Posterior cingulate gyrus (tissue), 11 donors: ENCODE measurements around the gene ZNF462.

ENCODE experiments used
- DNase-seq, 10 donors: peaks; one replicate each; pipeline versions ENCODE4 v3.0.0 to v3.0.0-alpha.2; 2020 to 2021; ENCODE audit warnings: mixed read lengths in 3 of 10
- intact Hi-C: fragments of 100-400 bp; cut with DNase I; formaldehyde crosslinking; loops from one replicate; pipeline ENCODE4 v1.15.1; 2023

ZNF462 gene

DNA sequence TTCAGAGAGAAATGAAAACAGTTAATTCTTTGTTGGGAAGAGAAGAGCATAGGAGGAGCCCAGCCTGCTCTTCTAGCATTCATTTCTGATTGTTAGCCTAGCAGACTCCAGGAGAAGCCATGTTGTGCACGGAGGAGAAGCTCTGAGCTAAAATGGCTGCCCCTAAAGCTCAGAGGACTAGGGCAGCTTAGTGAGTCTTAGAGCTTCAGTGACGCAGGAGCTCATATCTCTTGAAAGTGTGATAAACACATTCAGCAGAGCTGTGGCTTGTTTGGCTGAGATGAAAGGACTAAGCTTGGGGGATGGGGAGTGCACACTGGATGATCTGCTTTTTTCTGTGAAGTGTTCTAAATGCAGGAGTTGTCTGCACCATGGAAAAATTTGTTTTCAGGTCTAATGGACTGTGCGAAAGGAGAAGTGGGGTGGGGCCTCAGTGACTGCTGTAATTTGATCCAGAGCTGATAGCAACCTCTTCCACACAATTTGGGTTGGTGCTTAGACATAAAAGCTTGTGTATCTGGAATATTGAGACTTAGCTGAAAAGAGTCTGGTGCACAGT, 58.5 kb downstream of the ZNF462 start:
- DNase-seq: peak in 2 of 10 donors; percentile 28 to 33
- intact Hi-C loops: loop anchor here (5.0 kb wide), 1 partner anchor 59 kb away; the partner anchor contains the start of gene ZNF462

DNA sequence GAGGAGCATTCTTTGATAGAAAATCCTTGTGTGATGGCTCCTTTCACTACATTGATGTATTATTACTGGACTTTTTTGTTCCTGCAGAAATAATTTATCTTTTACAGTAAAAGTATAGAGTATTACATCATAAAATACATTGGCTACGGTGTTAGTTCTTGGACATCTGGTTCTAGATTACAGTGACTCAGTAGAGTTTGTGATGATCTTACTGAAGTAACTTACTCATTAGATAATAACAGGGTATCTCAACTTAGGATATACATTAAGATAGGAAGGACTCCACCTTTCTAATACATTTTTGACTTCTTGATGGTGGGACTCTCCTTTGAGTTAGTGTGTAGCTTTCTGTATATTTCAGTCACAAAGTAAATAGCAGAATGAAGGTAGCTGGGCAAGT, 59.1 kb downstream of the ZNF462 start:
- intact Hi-C loops: loop anchor here (5.0 kb wide), 1 partner anchor 60 kb away; the partner anchor contains the start of gene ZNF462
- no peak for DNase-seq

DNA sequence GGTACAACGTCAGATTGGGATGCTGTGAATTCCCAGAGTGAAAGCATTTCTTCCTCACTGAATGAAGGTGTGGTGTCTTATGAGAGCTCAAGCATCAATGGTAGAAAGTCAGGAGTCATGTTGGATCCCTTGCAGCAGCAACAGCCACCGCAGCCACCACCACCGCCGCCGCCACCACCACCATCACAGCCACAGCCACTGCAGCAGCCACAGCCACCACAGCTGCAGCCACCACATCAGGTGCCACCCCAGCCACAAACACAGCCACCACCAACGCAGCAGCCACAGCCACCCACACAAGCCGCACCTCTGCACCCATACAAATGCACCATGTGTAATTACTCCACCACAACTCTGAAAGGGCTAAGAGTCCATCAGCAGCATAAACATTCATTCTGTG, 62.4 kb downstream of the ZNF462 start:
- intact Hi-C loops: no loop called here
- no peak for DNase-seq

DNA sequence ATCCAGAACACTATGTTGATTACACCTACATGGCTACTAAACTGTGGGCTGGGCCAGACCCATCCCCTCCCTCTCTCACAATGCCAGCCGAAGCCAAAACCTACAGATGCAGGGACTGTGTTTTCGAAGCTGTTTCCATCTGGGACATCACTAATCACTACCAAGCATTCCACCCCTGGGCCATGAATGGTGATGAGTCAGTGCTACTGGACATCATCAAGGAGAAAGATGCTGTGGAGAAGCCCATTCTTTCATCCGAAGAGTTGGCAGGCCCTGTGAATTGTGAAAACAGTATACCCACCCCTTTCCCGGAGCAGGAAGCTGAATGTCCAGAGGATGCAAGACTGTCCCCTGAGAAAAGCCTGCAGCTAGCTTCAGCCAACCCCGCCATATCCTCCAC, 65.0 kb downstream of the ZNF462 start:
- DNase-seq: no peak
- intact Hi-C loops: no loop called here

DNA sequence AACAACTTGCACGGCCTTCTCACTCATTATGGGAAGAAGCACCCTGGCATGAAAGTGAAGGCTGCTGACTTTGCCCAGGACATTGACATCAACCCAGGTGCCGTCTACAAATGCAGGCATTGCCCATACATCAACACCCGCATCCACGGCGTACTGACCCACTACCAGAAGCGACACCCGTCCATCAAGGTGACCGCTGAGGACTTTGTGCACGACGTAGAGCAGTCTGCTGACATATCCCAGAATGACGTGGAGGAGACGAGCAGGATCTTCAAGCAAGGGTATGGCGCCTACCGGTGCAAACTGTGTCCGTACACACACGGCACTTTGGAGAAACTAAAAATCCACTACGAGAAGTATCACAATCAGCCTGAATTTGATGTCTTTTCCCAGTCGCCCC, 65.4 kb downstream of the ZNF462 start:
- DNase-seq: no peak
- intact Hi-C loops: no loop called here

DNA sequence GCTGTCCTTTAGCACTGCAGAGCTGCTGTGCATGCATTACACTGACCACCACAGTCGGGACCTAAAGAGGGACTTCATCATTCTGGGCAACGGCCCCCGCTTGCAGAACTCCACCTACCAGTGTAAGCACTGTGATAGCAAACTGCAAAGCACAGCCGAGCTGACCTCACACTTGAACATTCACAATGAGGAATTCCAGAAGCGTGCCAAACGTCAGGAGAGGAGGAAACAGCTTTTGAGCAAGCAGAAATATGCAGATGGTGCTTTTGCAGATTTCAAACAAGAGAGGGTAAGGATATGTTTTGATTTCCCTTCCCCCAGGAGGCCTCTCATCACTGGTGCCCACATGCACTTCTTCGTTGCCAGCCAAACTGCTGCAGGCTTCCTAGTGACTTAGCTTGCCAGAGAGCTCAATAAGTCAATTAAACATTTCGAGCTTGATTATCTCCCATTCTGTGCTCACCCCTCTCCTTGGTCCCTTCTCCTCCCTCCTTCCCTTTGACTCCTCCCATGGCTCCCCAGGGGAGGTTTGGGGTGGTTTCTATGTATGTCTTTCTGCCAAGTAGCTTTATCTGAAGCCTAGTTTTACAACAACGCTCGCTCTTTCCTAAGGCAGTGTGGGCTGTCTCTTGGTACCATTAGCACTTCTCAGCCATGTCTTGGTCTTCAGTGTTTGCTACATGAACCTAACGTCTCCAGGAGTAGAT, 66.7 kb downstream of the ZNF462 start:
- DNase-seq: no peak
- intact Hi-C loops: no loop called here

DNA sequence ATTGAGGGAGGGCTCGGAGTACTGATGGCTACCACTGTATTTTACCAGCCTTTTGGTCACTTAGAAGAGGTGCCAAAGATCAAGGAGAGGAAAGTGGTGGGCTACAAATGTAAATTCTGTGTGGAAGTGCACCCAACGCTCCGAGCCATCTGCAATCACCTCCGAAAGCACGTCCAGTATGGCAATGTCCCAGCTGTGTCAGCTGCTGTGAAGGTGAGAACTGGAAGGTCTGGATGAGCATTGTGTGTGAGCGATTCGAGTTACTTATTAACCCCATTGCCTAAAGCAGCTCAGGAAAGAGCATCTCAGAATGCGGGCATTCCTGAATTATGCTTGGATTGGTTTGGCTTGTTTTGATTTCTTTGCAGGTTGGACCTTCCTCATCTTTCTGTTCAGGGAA, 67.5 kb downstream of the ZNF462 start:
- peak in 1 of 10 donors; percentile 62 for DNase-seq
- intact Hi-C loops: no loop called here

DNA sequence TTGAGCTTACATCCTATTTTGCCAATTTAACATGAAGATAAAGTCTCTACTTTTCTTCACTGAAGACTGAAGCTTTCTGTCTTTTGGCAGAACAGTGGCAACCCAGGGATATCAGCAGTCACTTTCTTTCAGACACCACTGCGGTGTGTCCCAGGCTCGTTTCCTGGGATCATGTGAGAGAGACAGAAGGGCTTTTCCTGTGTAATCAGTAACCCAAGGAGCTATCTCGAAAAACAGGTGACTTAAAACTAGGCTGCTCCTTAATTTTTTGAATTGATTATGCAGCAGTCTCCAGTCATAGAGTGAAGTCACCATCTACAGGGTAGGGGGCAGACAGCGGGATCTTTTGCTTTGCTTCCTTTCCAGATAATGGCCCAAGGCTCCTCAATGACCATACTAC, 68.5 kb downstream of the ZNF462 start:
- DNase-seq: no peak
- intact Hi-C loops: no loop called here

DNA sequence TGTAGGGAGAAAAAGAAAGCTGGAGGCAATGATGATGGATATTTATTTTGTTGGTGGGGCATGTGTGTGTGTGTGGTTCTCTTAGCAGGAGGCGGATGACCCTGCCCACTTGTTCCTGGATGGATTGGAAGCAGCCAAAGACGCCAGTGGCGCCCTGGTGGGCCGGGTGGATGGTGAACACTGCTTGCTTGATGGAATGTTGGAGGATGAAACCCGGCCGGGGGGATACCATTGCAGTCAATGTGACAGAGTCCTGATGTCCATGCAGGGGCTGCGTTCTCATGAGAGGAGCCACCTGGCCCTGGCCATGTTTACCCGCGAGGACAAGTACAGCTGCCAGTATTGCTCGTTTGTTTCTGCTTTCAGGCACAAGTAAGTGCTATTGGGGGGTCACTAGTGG, 69.2 kb downstream of the ZNF462 start:
- intact Hi-C loops: no loop called here
- DNase-seq: peak in 1 of 10 donors; percentile 78

DNA sequence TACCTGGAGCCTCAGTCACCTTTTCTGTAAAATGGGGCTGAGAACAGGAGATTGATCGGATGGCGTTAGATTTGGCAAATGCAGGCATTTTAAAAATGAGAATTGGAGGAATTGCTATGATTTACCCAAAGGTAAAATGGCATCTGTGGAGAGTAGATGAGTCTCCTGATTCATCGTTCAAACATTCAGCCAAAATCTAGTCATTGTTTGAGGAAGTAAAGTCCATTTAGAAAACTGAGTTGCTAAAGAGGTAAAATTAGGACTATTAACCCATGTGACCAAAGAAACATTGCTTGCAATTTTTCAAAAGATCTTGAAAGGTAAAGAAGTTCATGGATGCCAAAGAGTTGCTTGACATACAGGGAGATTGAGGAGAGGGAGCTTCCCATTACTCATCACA, 69.7 kb downstream of the ZNF462 start:
- intact Hi-C loops: no loop called here
- DNase-seq: no peak

DNA sequence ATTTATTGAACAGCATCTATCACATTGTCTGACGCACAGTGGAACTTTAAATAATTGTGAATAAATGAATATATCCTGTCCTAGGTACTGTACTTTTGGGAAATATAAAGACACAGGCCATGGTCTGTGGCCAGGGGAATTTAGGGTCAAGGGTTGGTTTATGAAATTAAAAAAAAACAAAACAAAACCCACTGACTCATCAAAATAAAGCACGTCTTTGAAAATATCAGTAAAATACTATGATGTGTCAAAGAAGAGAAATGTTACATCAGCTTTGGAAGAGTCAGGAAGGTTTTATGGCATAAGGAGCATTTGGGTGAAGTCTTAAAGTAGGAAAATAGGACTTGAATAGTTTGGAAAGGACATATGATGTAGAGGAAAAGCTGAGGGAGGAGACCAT, 70.5 kb downstream of the ZNF462 start:
- intact Hi-C loops: no loop called here
- DNase-seq: no peak

DNA sequence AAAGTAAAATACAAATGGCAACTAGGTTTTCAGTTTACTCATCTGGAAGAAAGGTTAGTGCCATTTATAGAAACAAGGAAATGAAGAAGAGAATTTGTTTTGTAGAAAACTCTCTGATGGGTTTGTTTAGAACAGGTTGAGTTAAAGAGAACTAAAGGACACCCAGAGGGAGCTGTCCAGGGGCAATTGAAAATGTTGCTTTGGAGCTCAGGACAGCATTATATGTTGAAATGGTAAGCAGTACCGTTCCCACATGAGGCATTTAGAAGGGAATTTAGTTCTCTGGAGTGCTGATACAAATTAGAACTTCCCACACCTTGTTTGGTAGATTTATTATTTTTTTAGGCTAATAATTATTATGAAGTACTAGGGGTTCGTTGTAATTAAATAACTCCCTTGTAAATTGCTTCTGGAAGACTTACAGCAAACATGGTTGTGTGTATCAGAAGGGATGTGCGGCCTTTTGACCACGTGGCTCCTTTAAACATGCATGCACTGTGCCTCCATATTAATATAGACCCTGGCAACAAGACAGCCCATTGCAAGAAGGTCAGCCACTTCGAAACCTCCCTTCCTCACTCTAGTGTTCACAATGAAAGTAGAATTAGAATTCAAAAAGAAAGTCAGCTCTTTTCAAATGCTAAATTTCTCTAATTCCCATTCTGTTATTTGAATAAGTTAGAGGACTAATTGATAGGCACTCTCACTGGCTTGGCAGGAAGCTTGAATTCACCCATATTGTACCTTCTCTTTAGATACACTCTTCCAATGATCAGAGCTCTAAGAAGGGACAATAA, 71.7 kb downstream of the ZNF462 start:
- no peak for DNase-seq
- intact Hi-C loops: no loop called here

DNA sequence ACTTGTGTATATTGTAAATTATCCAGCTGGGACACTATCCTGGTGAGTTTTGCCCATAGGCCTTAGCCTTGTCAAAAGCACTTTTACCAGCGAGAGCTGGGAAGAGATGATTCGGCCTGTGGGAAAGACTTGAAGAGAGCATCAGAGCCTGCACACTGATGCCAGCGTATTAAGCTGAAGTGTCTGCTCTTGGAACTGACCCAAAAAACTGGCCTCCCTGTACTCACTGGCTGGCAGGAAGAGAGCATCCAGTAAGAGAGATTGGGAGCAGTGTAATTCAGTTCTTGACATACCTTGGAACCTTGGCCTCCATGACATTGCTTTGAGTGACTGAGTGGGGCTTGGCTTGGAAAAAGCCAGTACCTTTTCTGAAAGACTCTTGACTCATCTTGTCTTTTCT, 73.7 kb downstream of the ZNF462 start:
- intact Hi-C loops: no loop called here
- no peak for DNase-seq

DNA sequence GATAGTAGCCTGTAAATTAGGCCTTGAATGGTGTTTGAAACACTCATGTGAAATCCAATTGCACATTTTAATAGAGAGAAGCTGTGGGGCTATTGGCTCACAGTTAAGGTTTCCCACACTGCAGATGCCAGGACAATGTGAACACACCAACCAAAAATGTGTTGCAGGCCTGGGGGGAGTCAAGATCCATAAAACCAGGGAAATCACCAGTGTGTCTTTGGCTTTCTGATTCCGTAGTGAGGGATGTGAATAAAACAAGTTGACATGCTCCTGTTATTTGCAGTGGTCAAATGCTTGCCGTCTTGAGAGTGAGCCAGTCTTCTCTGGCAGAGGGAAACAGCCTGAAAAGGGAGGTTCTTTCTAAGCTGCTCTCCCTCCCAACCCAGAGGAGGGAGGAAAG, 79.0 kb downstream of the ZNF462 start:
- DNase-seq: no peak
- intact Hi-C loops: no loop called here

DNA sequence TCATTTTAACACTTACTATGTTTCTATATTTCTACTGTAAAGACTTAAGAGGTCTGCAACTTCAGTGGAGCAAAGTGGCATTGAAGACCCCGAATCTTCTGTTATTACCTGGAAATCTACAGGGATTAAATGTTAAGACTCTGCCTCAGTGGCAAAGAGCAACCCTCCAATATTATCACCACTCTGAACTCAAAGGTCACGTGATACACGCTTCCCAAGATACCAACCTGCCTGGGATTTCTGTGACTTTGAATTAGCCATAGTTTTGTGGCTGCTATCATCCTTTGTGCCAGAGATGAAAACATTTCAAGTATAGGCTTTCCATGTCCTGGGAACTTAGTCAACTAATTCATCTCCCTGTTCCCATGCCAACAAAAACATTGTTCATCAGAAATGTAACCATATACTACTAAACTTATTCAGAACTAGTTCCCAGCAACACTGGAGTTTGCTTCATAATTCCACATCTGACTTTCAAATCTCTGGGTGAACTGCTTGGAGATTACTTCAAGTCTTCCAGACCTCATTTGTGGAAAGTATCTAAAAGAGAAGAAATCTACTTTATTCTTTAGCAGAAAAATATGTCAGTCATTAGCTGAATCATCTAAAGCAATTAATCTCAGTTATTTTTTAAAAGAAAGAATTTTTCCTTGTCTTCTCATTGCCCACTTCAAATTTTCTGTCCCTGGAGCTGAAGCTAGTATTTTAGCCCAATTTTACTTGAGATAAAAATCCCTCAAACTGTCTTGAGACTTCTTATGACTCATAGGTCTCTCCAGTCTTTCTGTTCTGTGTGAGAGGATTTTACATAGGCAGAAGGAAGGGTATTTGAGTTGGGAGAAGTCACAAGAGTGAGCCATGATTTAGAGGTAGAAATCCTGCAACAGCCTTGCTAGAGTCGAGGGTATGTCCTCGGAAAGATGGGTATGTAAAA, 83.0 kb downstream of the ZNF462 start:
- DNase-seq: no peak
- intact Hi-C loops: no loop called here

DNA sequence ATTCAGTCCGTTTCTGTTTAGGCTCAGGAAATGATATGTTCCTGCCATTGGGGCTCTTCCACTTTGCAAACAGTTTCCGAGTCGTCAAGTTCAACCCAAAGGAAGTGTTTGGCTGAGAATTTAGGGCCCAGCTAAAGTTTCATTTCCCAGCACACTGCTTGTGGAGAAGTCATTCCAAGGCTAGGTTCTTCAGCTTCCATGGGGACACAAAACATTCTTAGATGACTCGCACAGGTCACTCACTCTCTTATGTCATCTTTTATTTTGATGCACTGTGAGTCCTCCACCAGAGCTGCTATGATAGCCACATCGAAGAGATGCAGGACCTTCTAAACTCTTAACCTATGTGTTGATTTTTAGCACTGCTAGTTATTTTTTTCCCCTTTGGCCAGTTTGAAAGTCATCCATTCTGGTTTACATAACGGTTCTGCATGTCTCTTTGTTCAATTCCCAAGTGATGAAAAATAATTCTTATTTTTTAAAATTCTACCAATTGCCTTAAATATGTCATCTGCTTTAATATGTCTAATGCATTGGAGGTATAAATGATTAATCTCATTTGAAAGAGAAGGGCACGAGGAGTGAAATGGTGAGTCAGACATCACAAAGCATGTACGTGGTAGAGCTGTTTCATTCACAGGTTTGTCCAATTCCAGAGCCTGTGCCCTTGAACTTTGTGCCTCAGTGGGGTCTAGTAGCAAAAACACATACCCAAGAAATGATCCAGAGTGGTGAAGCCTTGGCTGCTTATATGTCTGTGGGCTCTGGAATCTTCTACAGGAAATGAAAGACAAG, 84.3 kb downstream of the ZNF462 start:
- intact Hi-C loops: no loop called here
- DNase-seq: no peak

DNA sequence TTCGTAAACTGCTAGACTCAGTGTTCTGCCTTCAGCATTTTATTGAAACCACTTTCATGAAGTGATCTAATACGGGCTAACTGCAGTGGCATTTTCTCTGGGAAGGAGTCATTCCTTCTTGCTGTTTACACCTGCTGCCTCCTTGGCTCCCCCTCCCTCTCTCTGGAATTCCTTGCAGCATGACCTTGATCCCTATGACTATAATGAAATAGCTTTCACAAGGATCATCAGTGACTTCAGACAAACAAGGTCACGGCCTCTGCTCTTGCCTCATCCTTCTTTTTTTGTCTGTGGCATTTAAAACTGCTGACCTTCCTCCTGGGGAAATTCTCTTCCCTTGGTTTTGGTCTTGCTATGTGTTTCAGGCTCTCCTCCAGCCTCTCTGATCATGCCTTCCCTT, 90.2 kb downstream of the ZNF462 start:
- DNase-seq: no peak
- intact Hi-C loops: no loop called here

DNA sequence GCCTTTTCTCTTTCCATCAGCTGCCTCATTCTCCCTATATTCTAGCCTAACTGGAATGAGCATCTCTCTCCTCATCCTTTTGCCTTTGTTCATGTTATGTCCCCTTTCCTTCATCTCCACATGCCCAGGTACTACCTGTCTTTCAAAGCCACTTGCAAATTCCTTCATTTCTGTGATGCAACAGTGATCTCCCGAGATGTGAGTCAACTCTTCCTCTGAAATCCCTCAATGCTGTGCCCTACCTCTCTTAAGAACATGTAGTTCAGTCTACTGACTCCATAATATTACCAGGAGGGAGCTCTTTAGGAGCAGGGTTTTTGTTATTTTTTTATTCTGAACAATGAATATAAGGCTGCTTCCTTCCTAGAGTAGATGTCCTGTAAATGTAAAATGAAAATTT, 91.6 kb downstream of the ZNF462 start:
- DNase-seq: no peak
- intact Hi-C loops: no loop called here

DNA sequence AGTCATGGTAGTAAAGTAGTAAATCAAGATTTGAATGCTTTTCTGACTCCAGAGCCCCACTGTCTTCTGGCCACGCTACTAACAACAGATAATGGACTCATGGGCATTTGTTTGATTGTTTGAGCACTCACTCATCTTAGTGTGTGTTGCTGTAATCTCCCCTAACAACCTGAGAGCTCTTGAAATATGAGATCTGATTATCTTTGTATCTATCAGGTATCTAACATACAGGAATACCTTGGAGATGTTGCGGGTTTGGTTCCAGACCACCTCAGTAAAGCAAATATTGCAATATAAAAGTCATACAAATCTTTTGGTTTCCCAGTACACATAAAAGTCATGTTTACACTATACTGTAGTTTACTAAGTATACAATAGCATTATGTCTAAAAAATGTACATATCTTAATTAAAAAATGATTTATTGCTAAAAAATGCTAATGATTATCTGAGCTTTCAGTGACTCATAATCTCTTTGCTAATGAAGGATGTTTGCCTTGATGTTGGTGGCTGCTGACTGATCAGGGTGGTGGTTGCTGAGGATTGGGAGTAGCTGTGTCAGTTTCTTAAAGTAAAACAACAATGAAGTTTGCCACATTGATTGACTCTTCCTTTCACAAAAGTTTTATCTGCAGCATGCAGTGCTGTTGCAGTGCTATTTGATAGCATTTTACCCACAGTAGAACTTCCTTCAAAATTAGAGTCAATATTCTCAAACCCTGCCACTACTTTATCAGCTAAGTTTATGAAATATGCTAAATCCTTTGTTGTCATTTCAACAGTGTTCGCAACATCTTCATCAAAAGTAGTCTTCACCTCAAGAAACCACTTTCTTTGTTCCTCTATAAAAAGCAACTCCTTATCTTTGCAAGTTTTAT, 92.2 kb downstream of the ZNF462 start:
- intact Hi-C loops: no loop called here

More for the DNA sequence above, 92.2 kb downstream of the ZNF462 start:
- no peak for DNase-seq
